ENCODE data around the gene DDR1. TPM values are rescaled to one million over a fixed set of nuclear protein-coding genes. Genes with fewer than 3 reads are reported as not detected.
A peak's percentile ranks its signal among the peaks of the same experiment; 100 is the strongest.

Gene DDR1
- total and polyA plus RNA-seq, 2 experiments from 2014 or later, result 58.3 to 154 TPM

- TF ChIP-seq, protein P1, sequence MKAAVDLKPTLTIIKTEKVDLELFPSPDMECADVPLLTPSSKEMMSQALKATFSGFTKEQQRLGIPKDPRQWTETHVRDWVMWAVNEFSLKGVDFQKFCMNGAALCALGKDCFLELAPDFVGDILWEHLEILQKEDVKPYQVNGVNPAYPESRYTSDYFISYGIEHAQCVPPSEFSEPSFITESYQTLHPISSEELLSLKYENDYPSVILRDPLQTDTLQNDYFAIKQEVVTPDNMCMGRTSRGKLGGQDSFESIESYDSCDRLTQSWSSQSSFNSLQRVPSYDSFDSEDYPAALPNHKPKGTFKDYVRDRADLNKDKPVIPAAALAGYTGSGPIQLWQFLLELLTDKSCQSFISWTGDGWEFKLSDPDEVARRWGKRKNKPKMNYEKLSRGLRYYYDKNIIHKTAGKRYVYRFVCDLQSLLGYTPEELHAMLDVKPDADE (IDR thresholded peaks at IDR 0.05), result no peak
- TF ChIP-seq CREB1 (CRISPR knock-in tag; IDR thresholded peaks at IDR 0.05; ENCODE audit: low read depth) (no peak), POLR2AphosphoS5 (IDR thresholded peaks at IDR 0.05; ENCODE audit: low read depth) (no peak)
These were observed 29.9 kb upstream of the DDR1 start (continued) for GRCh38 chr6:30854285-30855040.

DNA sequence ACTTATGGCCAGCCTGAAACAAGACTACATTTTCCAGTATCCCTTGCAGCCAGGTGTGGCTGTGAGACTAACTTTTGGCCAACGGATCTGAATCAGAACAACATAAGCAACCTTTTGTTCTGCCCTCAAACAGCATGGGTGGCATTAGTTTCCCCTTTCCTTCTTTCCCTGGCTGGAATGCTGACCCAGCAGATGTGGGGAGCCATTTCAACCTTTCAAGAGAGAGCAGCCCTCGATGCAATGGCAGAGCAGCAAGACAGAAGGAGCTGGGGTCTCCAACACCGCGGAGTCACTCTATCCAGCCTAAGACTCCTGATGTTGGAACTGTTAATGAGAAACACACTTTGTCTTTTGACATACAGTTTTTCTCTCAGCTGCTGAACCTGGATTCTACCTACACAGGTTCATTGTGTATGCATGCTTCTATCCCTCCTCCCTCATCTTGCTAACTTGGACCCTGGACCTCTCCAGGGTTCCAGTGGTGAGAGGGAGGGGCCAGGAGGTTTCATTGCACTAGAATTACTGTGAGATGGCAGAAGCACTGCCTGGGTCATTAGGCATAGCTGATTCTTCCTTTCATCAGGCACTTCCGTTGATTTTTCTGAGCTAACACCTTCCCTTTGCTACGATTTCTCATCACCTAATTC, 28.8 kb upstream of the DDR1 start:
- peaks cover 12% of the 10 kb centered on the region for H3K4me1 Mint-ChIP-seq
- H3K4me1 ChIP-seq (ENCODE audit: insufficient read depth), result peaks cover 6% of the 10 kb centered on the region
- ATAC-seq (no peak), DNase-seq (ENCODE audit: low spot score) (no peak)
- peaks cover 62% of the 10 kb centered on the region for H3K9me3 Mint-ChIP-seq
- no peaks in the 10 kb centered on the region for H4K20me1 ChIP-seq (replicated peaks; ENCODE audit: insufficient read depth)
- no peaks in the 10 kb centered on the region for H3K79me2 ChIP-seq (replicated peaks; ENCODE audit: insufficient read depth)
- H3F3A ChIP-seq (replicated peaks; ENCODE audit: low read depth), result 0 out of 2 replicates have a peak, but pooled peaks cover 3% of the 10 kb centered on the region
- no peaks in the 10 kb centered on the region for H3K27me3 ChIP-seq (ENCODE audit: insufficient read depth)
- H3K27me3 Mint-ChIP-seq (ENCODE audit: insufficient read depth, low read depth, poor library complexity), result peaks cover 7% of the 10 kb centered on the region
- no peak overlapping the region for H3K27ac Mint-ChIP-seq
- H3K4me3 Mint-ChIP-seq, result no peak overlapping the region
- no peak overlapping the region for H3K27ac ChIP-seq (ENCODE audit: low read depth)
- TF ChIP-seq CTCF (conservative IDR thresholded peaks at IDR 0.05; ENCODE audit: low read depth in 2 of 2) (no peak), REST (IDR thresholded peaks at IDR 0.05; ENCODE audit: unreplicated experiment) (no peak), CREB1 (CRISPR knock-in tag; IDR thresholded peaks at IDR 0.05; ENCODE audit: low read depth) (no peak), EZH2phosphoT487 (IDR thresholded peaks at IDR 0.05; ENCODE audit: unreplicated experiment) (no peak), ZNF331 (CRISPR knock-in tag; IDR thresholded peaks at IDR 0.05; ENCODE audit: low read depth) (no peak)
- TF ChIP-seq, protein P2, sequence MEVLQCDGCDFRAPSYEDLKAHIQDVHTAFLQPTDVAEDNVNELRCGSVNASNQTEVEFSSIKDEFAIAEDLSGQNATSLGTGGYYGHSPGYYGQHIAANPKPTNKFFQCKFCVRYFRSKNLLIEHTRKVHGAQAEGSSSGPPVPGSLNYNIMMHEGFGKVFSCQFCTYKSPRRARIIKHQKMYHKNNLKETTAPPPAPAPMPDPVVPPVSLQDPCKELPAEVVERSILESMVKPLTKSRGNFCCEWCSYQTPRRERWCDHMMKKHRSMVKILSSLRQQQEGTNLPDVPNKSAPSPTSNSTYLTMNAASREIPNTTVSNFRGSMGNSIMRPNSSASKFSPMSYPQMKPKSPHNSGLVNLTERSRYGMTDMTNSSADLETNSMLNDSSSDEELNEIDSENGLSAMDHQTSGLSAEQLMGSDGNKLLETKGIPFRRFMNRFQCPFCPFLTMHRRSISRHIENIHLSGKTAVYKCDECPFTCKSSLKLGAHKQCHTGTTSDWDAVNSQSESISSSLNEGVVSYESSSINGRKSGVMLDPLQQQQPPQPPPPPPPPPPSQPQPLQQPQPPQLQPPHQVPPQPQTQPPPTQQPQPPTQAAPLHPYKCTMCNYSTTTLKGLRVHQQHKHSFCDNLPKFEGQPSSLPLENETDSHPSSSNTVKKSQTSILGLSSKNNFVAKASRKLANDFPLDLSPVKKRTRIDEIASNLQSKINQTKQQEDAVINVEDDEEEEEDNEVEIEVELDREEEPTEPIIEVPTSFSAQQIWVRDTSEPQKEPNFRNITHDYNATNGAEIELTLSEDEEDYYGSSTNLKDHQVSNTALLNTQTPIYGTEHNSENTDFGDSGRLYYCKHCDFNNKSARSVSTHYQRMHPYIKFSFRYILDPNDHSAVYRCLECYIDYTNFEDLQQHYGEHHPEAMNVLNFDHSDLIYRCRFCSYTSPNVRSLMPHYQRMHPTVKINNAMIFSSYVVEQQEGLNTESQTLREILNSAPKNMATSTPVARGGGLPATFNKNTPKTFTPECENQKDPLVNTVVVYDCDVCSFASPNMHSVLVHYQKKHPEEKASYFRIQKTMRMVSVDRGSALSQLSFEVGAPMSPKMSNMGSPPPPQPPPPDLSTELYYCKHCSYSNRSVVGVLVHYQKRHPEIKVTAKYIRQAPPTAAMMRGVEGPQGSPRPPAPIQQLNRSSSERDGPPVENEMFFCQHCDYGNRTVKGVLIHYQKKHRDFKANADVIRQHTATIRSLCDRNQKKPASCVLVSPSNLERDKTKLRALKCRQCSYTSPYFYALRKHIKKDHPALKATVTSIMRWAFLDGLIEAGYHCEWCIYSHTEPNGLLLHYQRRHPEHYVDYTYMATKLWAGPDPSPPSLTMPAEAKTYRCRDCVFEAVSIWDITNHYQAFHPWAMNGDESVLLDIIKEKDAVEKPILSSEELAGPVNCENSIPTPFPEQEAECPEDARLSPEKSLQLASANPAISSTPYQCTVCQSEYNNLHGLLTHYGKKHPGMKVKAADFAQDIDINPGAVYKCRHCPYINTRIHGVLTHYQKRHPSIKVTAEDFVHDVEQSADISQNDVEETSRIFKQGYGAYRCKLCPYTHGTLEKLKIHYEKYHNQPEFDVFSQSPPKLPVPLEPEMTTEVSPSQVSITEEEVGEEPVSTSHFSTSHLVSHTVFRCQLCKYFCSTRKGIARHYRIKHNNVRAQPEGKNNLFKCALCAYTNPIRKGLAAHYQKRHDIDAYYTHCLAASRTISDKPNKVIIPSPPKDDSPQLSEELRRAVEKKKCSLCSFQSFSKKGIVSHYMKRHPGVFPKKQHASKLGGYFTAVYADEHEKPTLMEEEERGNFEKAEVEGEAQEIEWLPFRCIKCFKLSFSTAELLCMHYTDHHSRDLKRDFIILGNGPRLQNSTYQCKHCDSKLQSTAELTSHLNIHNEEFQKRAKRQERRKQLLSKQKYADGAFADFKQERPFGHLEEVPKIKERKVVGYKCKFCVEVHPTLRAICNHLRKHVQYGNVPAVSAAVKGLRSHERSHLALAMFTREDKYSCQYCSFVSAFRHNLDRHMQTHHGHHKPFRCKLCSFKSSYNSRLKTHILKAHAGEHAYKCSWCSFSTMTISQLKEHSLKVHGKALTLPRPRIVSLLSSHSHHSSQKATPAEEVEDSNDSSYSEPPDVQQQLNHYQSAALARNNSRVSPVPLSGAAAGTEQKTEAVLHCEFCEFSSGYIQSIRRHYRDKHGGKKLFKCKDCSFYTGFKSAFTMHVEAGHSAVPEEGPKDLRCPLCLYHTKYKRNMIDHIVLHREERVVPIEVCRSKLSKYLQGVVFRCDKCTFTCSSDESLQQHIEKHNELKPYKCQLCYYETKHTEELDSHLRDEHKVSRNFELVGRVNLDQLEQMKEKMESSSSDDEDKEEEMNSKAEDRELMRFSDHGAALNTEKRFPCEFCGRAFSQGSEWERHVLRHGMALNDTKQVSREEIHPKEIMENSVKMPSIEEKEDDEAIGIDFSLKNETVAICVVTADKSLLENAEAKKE (CRISPR knock-in tag; IDR thresholded peaks at IDR 0.05), result no peak
- peak overlapping the region; percentile 76 for H2AFZ ChIP-seq
- H3K4me3 ChIP-seq, result no peak overlapping the region
- peaks cover 58% of the 10 kb centered on the region for H3K36me3 Mint-ChIP-seq (ENCODE audit: low read depth)
- H3K36me3 ChIP-seq (ENCODE audit: insufficient read depth), result peaks cover 11% of the 10 kb centered on the region; the same call in 1 of the 2 replicates
- H3K9me2 ChIP-seq (ENCODE audit: insufficient read depth), result peaks cover 8% of the 10 kb centered on the region; the same call in 1 of the 2 replicates
- H3K4me2 ChIP-seq, result no peak overlapping the region

All from GM23338 (cell line).